IPS-20b (cell line): ENCODE data around the gene ITGAX.
"Not testable (repeated sequence)": the region's sequence is repeated elsewhere in the genome, so short reads cannot be mapped to it uniquely, and the experiment has no call there.

Experiments used
- H3K27ac ChIP-seq: one replicate; pipeline ENCODE4 v1.5.1; 2013; ENCODE audit warnings: low read length
- H3K27me3 ChIP-seq: 2 replicates; pipeline ENCODE4 v1.6.1; 2013; ENCODE audit warnings: mild to moderate bottlenecking, low read length, inconsistent platforms; ENCODE audit not compliant: insufficient read depth
- H3K36me3 ChIP-seq: 2 replicates; pipeline ENCODE4 v1.6.1; 2013; ENCODE audit warnings: low read depth, mild to moderate bottlenecking, inconsistent platforms, low read length, moderate library complexity; ENCODE audit not compliant: insufficient read depth
- H3K4me1 ChIP-seq: 2 replicates; pipeline ENCODE4 v1.6.1; 2013; ENCODE audit warnings: mild to moderate bottlenecking, control low read depth, inconsistent platforms, low read length, moderate library complexity; ENCODE audit not compliant: insufficient read depth
- H3K4me3 ChIP-seq: 2 replicates; pipeline ENCODE4 v1.5.1; 2013; ENCODE audit warnings: mild to moderate bottlenecking, low read length, inconsistent platforms
- H3K9ac ChIP-seq: 2 replicates; pipeline ENCODE4 v1.6.1; 2013; ENCODE audit warnings: low read depth, mild to moderate bottlenecking, inconsistent platforms, low read length, moderate library complexity
- H3K9me3 ChIP-seq: 2 replicates; pipeline ENCODE4 v1.6.1; 2013; ENCODE audit warnings: mild to moderate bottlenecking, low read depth, low read length, inconsistent platforms; ENCODE audit not compliant: insufficient read depth

Gene ITGAX

GRCh38 chr16:31417036-31417435 is 62.1 kb downstream of the ITGAX start:
- not testable (repeated sequence) for H3K9ac ChIP-seq, H3K9me3 ChIP-seq, H3K27ac ChIP-seq, H3K4me1 ChIP-seq, H3K4me3 ChIP-seq, H3K36me3 ChIP-seq, H3K27me3 ChIP-seq

DNA sequence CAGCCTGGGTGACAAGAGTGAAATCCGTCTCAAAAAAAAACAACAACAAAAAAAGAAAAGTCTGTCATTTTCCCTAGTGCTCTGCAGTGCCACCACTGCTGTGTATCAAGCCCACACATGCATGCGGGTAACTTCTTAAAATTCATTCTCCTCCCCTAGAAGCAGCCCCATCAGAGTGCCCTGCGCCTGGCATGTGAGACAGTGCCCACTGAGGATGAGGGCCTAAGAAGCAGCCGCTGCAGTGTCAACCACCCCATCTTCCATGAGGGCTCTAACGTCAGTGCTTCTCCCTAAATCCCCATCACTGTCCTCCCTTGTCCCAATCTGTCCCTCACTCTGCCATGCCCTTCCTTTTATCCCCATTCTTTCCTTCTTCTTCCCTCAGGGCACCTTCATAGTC is 62.9 kb downstream of the ITGAX start:
- no peak overlapping the region for H3K9ac ChIP-seq
- no peaks in the 10 kb centered on the region for H3K4me1 ChIP-seq
- no peak overlapping the region for H3K4me3 ChIP-seq
- no peaks in the 10 kb centered on the region for H3K9me3 ChIP-seq
- no peak overlapping the region for H3K27ac ChIP-seq
- no peaks in the 10 kb centered on the region for H3K27me3 ChIP-seq
- no peaks in the 10 kb centered on the region for H3K36me3 ChIP-seq

- Histone ChIP-seq H3K27ac (no peak overlapping the region), H3K9ac (no peak overlapping the region), H3K4me3 (no peak overlapping the region), H3K36me3 (no peaks in the 10 kb centered on the region), H3K9me3 (no peaks in the 10 kb centered on the region), H3K27me3 (no peaks in the 10 kb centered on the region), H3K4me1 (no peaks in the 10 kb centered on the region)
Measured at GRCh38 chr16:31420037-31420436, 65.1 kb downstream of the ITGAX start.

GRCh38 chr16:31421587-31421986 is 66.6 kb downstream of the ITGAX start:
- Histone ChIP-seq H3K27me3 (peaks cover 7% of the 10 kb centered on the region; the same call in 1 of the 2 replicates), H3K36me3 (no peaks in the 10 kb centered on the region), H3K9ac (no peak overlapping the region), H3K4me3 (no peak overlapping the region), H3K9me3 (no peaks in the 10 kb centered on the region), H3K4me1 (no peaks in the 10 kb centered on the region), H3K27ac (no peak overlapping the region)

- H3K27ac ChIP-seq = no peak overlapping the region
- no peaks in the 10 kb centered on the region for H3K9me3 ChIP-seq
- H3K9ac ChIP-seq = no peak overlapping the region
- no peak overlapping the region for H3K4me3 ChIP-seq
- no peaks in the 10 kb centered on the region for H3K36me3 ChIP-seq
- no peaks in the 10 kb centered on the region for H3K4me1 ChIP-seq
- peaks cover 14% of the 10 kb centered on the region; the same call in 1 of the 2 replicates for H3K27me3 ChIP-seq
Measured at GRCh38 chr16:31423241-31423640, 68.3 kb downstream of the ITGAX start.

DNA sequence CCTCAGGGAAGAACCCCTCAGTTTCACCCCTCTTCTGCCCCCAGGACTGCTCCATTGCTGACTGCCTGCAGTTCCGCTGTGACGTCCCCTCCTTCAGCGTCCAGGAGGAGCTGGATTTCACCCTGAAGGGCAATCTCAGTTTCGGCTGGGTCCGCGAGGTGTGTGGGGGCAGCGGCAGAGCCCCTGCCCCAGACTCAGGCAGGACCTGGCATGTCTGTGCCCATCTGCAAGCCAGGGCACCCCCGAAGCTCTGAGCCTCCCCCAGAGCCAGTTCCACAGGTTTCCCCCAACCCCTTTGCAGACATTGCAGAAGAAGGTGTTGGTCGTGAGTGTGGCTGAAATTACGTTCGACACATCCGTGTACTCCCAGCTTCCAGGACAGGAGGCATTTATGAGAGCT is 68.8 kb downstream of the ITGAX start:
- H3K4me1 ChIP-seq = no peaks in the 10 kb centered on the region
- no peak overlapping the region for H3K9ac ChIP-seq
- H3K27ac ChIP-seq = no peak overlapping the region
- H3K27me3 ChIP-seq = peaks cover 17% of the 10 kb centered on the region; the same call in 1 of the 2 replicates
- H3K36me3 ChIP-seq = no peaks in the 10 kb centered on the region
- no peak overlapping the region for H3K4me3 ChIP-seq
- H3K9me3 ChIP-seq = no peaks in the 10 kb centered on the region

DNA sequence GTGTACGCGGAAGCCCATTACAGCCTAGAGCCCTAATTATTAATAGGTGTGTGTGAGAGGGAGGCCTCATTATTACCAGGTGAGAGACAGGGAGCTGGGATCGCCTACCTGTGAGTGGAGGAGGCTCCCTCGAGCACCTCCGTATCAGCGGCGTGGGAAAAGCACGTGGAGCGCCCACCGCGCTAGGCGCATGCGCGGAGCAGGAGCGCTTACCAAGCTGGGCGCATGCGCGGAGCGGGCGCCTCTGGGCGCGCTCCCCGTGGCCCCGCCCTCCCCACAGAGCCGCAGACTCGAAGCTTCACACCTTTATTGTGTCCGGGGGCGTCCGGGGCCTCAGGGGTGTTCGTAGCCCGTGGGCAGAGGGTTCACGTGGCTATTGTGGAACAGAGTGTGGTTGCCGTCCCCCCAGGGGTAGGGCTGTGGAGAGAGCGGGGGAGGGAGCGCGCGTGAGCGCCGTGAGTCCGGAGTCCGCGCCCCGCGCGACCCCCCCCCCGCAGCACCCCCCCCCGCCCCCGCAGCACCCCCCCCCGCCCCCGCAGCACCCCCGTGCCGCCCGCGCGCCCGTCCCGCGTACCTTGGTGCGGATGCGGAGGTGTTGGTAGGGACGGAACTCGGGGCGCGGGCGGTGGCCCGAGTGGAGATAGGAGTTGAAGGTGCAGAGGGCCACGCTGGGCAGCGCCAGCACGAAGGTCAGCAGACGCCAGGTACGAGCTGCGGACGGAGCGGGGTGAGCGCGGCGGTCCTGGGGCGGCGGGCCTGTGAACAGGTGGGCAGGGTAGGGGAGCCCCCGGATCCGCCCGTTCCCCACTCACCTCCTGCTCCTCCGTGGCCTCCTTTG is 72.7 kb downstream of the ITGAX start:
- Histone ChIP-seq H3K4me1 (no peaks in the 10 kb centered on the region), H3K4me3 (no peak overlapping the region), H3K36me3 (no peaks in the 10 kb centered on the region), H3K27me3 (peaks cover 17% of the 10 kb centered on the region; the same call in 1 of the 2 replicates), H3K9ac (no peak overlapping the region), H3K27ac (no peak overlapping the region), H3K9me3 (no peaks in the 10 kb centered on the region)

DNA sequence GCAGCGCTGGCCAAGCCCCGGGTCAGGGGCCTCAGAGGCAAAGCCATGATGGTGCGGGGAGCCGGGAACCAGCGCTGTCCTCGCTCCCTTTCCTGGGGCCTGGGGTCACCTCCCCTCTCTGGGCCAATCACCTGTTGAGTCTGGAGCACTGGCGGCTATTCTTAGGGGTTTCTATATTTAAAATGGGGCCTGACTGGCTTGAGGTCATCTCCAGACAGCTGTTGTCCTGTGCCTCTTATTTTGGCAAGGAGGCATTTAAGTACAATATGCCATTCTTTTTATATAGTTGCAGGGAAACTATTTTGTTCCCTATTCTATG is 73.3 kb downstream of the ITGAX start, which contains the start of gene COX6A2:
Gene COX6A2 (minus strand): TSS at position 82 of the 319 bp plus-strand sequence. CDS start 35 bp downstream, at position 47.
- Histone ChIP-seq H3K4me3 (no peak within 1 kb of the TSS), H3K27me3 (peaks cover 17% of the 10 kb centered on the region; the same call in 1 of the 2 replicates), H3K4me1 (no peaks in the 10 kb centered on the region), H3K36me3 (no peaks in the 10 kb centered on the region), H3K9me3 (no peaks in the 10 kb centered on the region), H3K9ac (no peak within 1 kb of the TSS), H3K27ac (no peak within 1 kb of the TSS)

GRCh38 chr16:31428638-31429247 is 73.8 kb downstream of the ITGAX start:
- H3K4me1 ChIP-seq = no peaks in the 10 kb centered on the region
- H3K9me3 ChIP-seq = no peaks in the 10 kb centered on the region
- H3K27ac ChIP-seq = no peak overlapping the region
- H3K4me3 ChIP-seq = no peak overlapping the region
- H3K9ac ChIP-seq = no peak overlapping the region
- peaks cover 17% of the 10 kb centered on the region; the same call in 1 of the 2 replicates for H3K27me3 ChIP-seq
- H3K36me3 ChIP-seq = no peaks in the 10 kb centered on the region

DNA sequence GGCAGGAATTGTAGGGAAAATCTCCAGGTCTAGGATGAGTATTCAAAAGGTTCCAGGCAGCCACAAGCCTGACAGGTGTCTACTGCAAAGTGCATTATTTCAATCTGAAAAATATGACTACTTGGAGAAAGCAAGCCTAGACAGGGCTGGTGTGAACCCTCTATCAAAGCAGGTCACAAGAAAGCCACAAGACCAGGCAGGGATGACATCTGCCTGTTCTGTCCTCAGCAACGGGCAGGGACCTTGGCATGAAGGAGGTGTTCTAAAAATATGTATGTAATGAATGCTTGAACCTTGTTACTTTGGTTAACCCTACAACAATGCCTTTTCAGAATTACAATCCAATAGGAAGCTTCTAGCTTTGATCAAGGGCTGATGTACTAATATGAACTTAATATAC is 74.3 kb downstream of the ITGAX start:
- no peak overlapping the region for H3K4me3 ChIP-seq
- no peak overlapping the region for H3K27ac ChIP-seq
- no peaks in the 10 kb centered on the region for H3K9me3 ChIP-seq
- no peak overlapping the region for H3K9ac ChIP-seq
- no peaks in the 10 kb centered on the region for H3K4me1 ChIP-seq
- H3K27me3 ChIP-seq = peaks cover 17% of the 10 kb centered on the region; the same call in 1 of the 2 replicates
- no peaks in the 10 kb centered on the region for H3K36me3 ChIP-seq

- no peaks in the 10 kb centered on the region for H3K4me1 ChIP-seq
- H3K9me3 ChIP-seq = no peaks in the 10 kb centered on the region
- no peak overlapping the region for H3K9ac ChIP-seq
- no peaks in the 10 kb centered on the region for H3K36me3 ChIP-seq
- no peak overlapping the region for H3K4me3 ChIP-seq
- H3K27ac ChIP-seq = no peak overlapping the region
- H3K27me3 ChIP-seq = peaks cover 17% of the 10 kb centered on the region; the same call in 1 of the 2 replicates
Measured at GRCh38 chr16:31429796-31430195, 74.8 kb downstream of the ITGAX start.
